Uterine smooth muscle cell (primary cell): Measurements from ENCODE around the gene APOB. TPM values are rescaled to one million over a fixed set of nuclear protein-coding genes. Genes with fewer than 3 reads are reported as not detected.

Experiments used
- total RNA-seq: library from RNA; depleted of rRNA; stranded (reverse); fragments of >200 nt; gene quantifications from 2 replicates; pipeline ENCODE4 v1.2.3, GENCODE V29; 2014

Gene APOB, protein sequence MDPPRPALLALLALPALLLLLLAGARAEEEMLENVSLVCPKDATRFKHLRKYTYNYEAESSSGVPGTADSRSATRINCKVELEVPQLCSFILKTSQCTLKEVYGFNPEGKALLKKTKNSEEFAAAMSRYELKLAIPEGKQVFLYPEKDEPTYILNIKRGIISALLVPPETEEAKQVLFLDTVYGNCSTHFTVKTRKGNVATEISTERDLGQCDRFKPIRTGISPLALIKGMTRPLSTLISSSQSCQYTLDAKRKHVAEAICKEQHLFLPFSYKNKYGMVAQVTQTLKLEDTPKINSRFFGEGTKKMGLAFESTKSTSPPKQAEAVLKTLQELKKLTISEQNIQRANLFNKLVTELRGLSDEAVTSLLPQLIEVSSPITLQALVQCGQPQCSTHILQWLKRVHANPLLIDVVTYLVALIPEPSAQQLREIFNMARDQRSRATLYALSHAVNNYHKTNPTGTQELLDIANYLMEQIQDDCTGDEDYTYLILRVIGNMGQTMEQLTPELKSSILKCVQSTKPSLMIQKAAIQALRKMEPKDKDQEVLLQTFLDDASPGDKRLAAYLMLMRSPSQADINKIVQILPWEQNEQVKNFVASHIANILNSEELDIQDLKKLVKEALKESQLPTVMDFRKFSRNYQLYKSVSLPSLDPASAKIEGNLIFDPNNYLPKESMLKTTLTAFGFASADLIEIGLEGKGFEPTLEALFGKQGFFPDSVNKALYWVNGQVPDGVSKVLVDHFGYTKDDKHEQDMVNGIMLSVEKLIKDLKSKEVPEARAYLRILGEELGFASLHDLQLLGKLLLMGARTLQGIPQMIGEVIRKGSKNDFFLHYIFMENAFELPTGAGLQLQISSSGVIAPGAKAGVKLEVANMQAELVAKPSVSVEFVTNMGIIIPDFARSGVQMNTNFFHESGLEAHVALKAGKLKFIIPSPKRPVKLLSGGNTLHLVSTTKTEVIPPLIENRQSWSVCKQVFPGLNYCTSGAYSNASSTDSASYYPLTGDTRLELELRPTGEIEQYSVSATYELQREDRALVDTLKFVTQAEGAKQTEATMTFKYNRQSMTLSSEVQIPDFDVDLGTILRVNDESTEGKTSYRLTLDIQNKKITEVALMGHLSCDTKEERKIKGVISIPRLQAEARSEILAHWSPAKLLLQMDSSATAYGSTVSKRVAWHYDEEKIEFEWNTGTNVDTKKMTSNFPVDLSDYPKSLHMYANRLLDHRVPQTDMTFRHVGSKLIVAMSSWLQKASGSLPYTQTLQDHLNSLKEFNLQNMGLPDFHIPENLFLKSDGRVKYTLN (N-terminal part only)
- under 0.01 TPM in 2 replicates for total RNA-seq

DNA sequence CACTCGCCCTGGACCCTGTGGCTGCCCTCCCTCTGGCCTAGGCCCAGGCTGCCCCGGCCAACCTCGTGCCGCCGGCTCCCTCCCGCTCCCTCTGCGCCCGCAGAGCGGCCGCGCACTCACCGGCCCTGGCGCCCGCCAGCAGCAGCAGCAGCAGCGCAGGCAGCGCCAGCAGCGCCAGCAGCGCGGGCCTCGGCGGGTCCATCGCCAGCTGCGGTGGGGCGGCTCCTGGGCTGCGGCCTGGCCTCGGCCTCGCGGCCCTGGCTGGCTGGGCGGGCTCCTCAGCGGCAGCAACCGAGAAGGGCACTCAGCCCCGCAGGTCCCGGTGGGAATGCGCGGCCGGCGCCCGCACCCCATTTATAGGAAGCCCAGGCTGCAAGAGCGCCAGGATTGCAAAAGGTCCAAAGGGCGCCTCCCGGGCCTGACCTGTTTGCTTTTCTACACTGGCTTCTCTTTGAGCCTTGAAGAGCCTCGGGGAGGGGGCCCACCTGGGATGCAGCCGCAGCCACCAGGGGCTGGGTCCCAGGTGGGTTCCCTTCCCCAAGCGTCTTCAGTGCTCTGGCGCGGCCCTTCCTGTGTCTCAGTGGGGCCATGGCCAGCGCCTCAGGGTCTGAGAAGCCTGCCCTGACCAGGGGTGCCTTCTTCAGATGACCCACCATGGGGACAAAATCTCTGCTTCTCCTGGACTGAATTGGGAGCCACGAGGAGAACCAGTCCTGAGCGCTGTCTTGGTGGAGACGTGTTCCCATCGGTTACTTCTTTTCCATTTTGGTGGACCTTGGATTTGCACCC, at the start of gene APOB:
Gene APOB (minus strand): TSS at position 330 of the 789 bp plus-strand sequence. CDS start 128 bp downstream, at position 202.

Other genes starting within 250 kb of the APOB start
- gene LDAH, start 221.0 kb downstream of the APOB start, total RNA-seq, result 23.4 and 27.7 TPM in 2 replicates
- not detected in 2 replicates for gene TDRD15, start 79.9 kb upstream of the APOB start, total RNA-seq